Measurements from ENCODE around the gene RNF115. TPM values are rescaled to one million over a fixed set of nuclear protein-coding genes. Genes with fewer than 3 reads are reported as not detected.

Gene RNF115
- 11.1 and 12.7 TPM in 2 replicates for total RNA-seq (2012; rRNA removed)

DNA sequence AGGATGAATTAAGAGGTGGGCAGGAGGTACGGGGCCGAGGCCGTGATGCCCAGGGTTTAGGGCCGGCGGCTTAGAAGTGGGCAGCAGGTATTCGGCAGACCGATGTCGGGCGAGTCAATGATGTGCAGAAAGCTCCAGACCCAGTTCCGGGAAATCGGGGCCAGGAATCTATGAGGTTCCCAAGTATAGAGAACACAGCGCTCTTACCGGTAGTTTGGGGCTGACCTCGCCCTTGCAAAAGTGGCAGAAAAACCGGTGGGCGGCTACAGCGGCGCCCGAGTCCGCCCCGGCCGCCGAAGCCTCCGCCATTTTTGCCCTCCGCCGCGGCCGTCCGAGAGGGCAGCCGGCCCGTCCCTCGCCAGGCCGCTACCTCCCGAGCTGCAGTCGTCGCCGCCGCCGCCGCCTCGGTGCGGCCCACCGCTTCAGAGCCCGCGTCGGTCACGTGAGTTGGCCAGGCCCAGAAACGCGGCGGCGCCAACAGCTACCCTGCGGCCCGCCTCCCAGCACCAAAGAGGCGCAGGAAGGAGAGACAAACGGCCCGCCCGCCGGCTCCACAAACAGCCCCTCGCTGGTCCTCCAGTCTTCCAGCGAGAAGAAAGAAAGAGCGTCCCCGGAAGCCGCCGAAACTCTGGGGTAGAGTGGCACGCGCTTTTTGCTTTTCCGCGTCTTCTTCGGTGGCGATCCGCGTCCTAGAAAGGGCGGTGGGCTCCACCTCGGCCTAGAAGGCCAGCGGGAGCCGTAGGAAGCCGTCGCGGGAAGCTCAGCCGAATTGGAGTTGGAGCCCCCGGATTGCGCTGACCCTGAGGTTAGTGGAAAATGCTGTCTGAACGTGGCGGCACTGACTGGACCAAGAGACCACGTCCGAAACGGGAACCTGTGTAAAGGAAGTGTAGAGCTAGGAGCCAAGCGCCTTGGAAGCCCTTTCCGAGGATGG is at the start of gene RNF115, which contains the start of gene POLR3C:
TSS of gene RNF115 (minus strand) at position 531 of the 934 bp plus-strand sequence. CDS start at position 309, 222 bp downstream.
TSS of gene POLR3C (plus strand) at position 636 of the 934 bp plus-strand sequence. CDS start 1,577 bp downstream, outside the sequence.
- H3K36me3 ChIP-seq (ENCODE audit: insufficient read depth, low read length) = peaks cover 29% of the 10 kb centered on the region

DNA sequence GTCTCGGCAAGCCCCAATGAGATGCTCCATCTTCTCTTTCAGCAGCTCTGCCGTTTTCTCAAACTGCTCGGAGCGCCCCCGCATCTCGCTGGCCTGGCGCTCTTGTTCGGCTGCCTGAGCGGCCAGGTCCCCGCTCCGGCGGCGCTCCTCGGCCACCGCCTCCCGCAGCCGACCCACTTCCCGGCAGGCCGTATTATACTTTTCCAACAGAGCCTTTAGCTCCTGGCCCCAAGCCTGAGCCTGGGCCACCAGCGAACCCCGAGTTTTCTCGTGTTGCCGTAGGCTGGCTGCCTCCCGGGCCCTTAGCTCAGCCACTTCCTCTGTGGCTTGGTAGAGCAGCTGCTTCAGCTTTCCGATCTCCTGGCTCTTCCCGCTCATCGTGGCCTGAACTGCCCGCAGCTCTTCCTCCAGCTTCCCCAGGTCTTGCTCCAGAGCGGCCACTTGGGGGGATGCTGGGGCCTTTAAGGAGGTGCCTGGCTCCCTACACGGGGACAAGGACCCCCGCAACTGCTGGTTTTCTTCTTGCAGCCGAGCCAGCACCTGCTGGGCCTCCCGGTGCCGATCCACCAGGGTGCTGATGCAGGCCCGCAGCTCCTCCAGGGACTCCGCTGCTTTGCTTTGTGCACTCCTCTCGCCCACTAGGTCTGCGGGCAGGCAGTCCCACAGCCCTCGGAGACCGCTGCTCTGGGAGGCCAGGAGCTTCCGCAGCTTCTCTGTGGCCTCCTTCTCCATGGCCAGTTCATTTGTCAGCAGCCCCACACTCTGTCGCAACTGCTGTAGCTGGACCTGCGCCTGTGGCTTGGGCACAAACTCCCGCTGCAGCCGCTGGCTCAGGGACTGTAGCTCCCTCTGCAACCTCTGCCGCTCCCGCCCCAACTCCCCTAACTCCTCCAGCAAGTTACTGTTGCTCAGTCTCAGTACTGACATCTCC is 48.4 kb upstream of the RNF115 start:
- Histone ChIP-seq H3K4me1 (ENCODE audit: control insufficient read depth, insufficient read depth, low read length) (peaks cover 19% of the 10 kb centered on the region), H3K4me3 (ENCODE audit: low read length) (peak overlapping the region; percentile 63), H3K36me3 (ENCODE audit: insufficient read depth, low read length) (no peaks in the 10 kb centered on the region), H3K4me2 (ENCODE audit: low read length) (peak overlapping the region; percentile 86), H3K27me3 (ENCODE audit: control insufficient read depth, insufficient read depth, low read length) (no peaks in the 10 kb centered on the region), H3K9ac (ENCODE audit: low read depth, low read length) (peak overlapping the region; percentile 83), H3K9me3 (replicated peaks; ENCODE audit: low read length) (no peaks in the 10 kb centered on the region)

More for the DNA sequence above, at the start of gene RNF115, which contains the start of gene POLR3C:
- peak within 1 kb of the TSS; percentile 99 for H3K4me3 ChIP-seq (ENCODE audit: low read length)
- H3K4me1 ChIP-seq (ENCODE audit: control insufficient read depth, insufficient read depth, low read length) = peaks cover 10% of the 10 kb centered on the region
- no peaks in the 10 kb centered on the region for H3K9me3 ChIP-seq (replicated peaks; ENCODE audit: low read length)
- peak within 1 kb of the TSS; percentile 92 for H3K4me2 ChIP-seq (ENCODE audit: low read length)
- peak within 1 kb of the TSS; percentile 98 for H3K9ac ChIP-seq (ENCODE audit: low read depth, low read length)
- no peaks in the 10 kb centered on the region for H3K27me3 ChIP-seq (ENCODE audit: control insufficient read depth, insufficient read depth, low read length)

DNA sequence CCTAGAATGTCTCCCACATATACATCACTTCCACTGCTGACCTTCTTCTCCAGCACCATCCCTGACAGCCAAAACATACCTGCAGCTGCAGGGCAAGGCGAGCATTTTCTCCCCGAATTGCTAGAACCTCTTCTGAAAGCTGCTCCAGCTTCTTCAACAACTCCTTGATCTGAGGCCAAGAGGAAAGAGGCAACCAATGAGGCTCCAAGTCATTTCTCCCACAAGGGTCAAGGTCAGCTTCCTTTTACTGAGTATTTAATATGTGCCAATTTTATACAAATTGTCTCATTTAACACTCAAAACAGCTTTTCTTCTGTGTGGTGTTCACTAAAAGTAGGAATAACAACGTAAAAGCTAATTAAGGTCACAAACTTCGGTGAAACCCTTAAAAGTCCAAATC is 44.3 kb upstream of the RNF115 start:
- no peaks in the 10 kb centered on the region for H3K36me3 ChIP-seq (ENCODE audit: insufficient read depth, low read length)
- no peaks in the 10 kb centered on the region for H3K9me3 ChIP-seq (replicated peaks; ENCODE audit: low read length)
- H3K4me3 ChIP-seq (ENCODE audit: low read length) = no peak overlapping the region
- peaks cover 19% of the 10 kb centered on the region for H3K4me1 ChIP-seq (ENCODE audit: control insufficient read depth, insufficient read depth, low read length)
- H3K9ac ChIP-seq (ENCODE audit: low read depth, low read length) = no peak overlapping the region
- H3K4me2 ChIP-seq (ENCODE audit: low read length) = no peak overlapping the region
- H3K27me3 ChIP-seq (ENCODE audit: control insufficient read depth, insufficient read depth, low read length) = no peaks in the 10 kb centered on the region

DNA sequence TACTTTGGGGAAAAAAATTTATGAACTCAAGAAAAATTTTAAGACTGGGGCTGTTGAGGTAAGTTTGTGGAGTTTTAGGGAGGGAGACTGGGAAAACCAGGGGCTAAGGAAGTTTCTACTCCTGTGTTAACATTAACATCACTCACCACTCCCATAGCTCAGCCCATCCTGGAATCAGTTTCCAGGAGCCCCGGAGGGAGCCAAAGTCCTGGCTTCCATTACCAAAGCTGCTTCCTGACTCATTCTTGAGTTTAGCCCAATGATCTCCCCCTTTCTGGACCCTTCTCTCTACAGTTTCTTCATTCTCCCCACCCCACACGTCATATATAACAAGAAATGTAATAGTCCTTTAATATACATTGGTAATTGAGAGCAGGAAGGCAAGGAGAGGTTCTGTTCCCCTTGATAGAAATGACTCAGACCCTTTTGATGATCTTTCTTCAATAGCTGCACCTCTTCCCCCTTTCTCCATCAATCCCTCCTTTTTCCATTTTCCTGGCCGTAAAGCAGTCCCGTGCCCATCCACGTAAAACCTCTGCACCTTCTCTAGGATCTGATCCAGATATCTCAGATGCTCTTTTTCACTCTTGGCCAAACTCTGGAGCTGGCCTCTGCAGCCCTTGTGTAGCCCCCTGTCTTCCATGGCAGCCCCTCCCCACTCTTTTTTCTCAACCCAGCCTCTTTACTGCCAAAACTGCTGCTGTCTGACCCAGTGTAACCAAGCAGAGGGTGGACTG is 39.6 kb upstream of the RNF115 start:
- no peaks in the 10 kb centered on the region for H3K9me3 ChIP-seq (replicated peaks; ENCODE audit: low read length)
- no peak overlapping the region for H3K9ac ChIP-seq (ENCODE audit: low read depth, low read length)
- H3K4me2 ChIP-seq (ENCODE audit: low read length) = no peak overlapping the region
- H3K4me3 ChIP-seq (ENCODE audit: low read length) = no peak overlapping the region
- H3K27me3 ChIP-seq (ENCODE audit: control insufficient read depth, insufficient read depth, low read length) = no peaks in the 10 kb centered on the region
- H3K36me3 ChIP-seq (ENCODE audit: insufficient read depth, low read length) = no peaks in the 10 kb centered on the region
- peaks cover 4% of the 10 kb centered on the region for H3K4me1 ChIP-seq (ENCODE audit: control insufficient read depth, insufficient read depth, low read length)

DNA sequence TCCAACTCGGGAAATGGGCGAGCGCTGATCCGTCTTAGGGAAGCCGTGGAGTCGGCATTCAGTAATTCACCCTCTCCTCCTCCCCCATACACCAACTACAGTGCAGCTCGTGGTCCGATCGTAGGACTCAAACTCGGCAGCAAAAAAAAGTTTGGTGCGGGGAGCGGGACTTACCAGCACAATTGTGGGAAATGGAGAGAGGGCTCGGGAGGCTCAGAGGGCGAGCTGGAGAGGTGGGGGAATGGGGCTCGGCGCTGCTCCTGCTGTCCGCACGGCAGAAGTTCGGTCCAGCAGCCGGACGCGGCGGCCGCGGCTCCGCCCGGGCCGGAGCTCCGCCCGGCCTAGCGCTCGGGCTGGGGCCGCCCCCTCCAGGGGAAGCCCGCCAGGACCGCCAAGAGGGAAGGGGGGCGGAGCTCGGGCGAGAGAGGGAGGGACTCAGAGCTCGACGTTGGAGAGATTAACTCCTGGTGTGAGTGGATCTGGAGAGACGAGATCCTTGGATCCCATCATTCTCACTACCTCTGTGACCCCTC is 35.7 kb upstream of the RNF115 start:
- no peaks in the 10 kb centered on the region for H3K9me3 ChIP-seq (replicated peaks; ENCODE audit: low read length)
- H3K36me3 ChIP-seq (ENCODE audit: insufficient read depth, low read length) = peaks cover 32% of the 10 kb centered on the region
- peak overlapping the region; percentile 92 for H3K4me2 ChIP-seq (ENCODE audit: low read length)
- H3K27me3 ChIP-seq (ENCODE audit: control insufficient read depth, insufficient read depth, low read length) = no peaks in the 10 kb centered on the region
- peak overlapping the region; percentile 94 for H3K4me3 ChIP-seq (ENCODE audit: low read length)
- peak overlapping the region; percentile 86 for H3K9ac ChIP-seq (ENCODE audit: low read depth, low read length)
- peaks cover 16% of the 10 kb centered on the region for H3K4me1 ChIP-seq (ENCODE audit: control insufficient read depth, insufficient read depth, low read length)

DNA sequence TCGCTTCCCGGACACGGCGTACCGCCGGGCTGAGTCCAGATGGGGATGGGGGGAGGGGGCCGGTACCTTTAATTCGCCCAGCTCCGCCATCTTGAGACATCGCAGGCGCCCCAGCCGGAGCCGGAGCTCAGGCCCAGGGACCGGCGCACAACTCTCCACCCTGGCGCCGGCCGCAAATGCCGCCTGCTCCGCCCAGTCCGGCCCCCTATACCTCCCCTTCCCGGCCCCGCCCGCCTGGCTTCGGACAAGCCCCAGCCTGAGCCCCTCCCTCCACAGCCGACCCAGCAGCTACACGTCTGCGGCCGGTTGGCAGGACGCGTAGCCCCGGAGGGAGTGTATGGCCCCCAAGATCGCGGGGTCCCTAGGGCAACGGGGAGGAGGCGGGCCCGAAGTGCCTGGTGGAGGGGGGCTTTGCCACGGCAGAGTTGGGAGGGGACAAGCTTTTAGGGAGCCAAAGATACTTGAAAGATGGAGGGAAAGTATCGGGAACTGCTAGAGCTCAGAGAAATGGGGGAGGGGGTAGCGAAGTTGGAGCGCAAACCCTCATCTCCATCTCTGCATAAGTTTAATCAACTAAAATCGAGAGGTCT is 35.1 kb upstream of the RNF115 start, which contains the start of gene PIAS3:
TSS of gene PIAS3 (minus strand) at position 181 of the 590 bp plus-strand sequence. CDS start at position 90, 91 bp downstream.
- Histone ChIP-seq H3K36me3 (ENCODE audit: insufficient read depth, low read length) (peaks cover 38% of the 10 kb centered on the region), H3K9me3 (replicated peaks; ENCODE audit: low read length) (no peaks in the 10 kb centered on the region), H3K27me3 (ENCODE audit: control insufficient read depth, insufficient read depth, low read length) (no peaks in the 10 kb centered on the region), H3K9ac (ENCODE audit: low read depth, low read length) (peak within 1 kb of the TSS; percentile 86), H3K4me3 (ENCODE audit: low read length) (peak within 1 kb of the TSS; percentile 94), H3K4me2 (ENCODE audit: low read length) (peak within 1 kb of the TSS; percentile 92), H3K4me1 (ENCODE audit: control insufficient read depth, insufficient read depth, low read length) (peaks cover 16% of the 10 kb centered on the region)

DNA sequence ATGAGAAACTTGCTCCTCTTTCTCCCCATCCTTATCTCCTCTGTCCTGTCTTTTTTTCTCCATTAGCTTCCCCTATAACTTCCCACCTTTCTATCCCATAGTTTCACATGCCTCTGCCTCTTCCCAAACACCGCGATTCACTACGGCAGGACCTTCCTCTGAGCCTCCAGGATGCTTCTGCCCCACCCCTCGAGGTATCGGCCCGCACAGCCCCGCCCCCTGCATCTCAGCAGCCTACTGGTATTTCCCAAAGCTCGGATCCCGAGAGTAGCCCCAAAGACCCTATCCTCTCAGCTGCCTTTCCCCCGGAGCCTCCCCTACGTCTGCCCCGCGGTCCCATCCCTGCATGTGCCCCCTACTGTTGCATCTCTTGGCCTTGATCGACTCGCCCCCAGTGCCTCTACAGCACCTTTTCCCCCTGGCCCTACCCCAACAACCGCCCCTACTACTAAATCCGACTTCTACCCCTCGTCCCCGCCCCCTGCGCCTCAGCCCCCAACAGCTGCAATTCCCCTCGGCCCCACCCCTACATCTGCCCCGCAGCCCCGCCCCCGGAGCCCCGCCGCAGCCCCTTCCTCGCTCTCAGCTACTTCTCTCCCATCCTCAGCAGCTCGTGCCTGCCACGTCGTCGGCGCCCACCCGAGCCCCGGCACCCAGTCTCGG is 34.5 kb upstream of the RNF115 start:
- peaks cover 44% of the 10 kb centered on the region for H3K36me3 ChIP-seq (ENCODE audit: insufficient read depth, low read length)
- peak overlapping the region; percentile 94 for H3K4me3 ChIP-seq (ENCODE audit: low read length)
- H3K27me3 ChIP-seq (ENCODE audit: control insufficient read depth, insufficient read depth, low read length) = no peaks in the 10 kb centered on the region

DNA sequence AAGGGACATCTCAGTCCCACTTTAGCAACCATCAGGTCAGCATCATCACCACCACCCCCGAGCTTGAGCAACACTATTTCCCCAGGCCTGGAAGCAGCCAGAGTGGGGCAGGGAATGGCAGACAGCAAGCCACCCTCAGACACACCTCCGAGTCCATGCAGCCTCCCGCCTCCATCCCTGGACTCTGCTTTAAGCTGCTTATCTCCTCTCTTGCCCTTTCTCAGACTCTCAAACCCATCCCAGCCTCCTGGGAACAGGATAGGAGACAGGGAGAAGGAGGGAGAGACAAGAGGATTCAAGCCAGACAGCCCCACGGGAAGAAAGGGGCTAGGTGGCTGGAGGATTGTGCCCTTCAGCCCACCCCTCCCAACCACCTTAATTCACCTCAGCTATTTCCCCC is 33.3 kb upstream of the RNF115 start:
- H3K4me2 ChIP-seq (ENCODE audit: low read length) = peak overlapping the region; percentile 92
- H3K4me3 ChIP-seq (ENCODE audit: low read length) = no peak overlapping the region
- H3K9ac ChIP-seq (ENCODE audit: low read depth, low read length) = no peak overlapping the region
- H3K4me1 ChIP-seq (ENCODE audit: control insufficient read depth, insufficient read depth, low read length) = peaks cover 16% of the 10 kb centered on the region
- no peaks in the 10 kb centered on the region for H3K27me3 ChIP-seq (ENCODE audit: control insufficient read depth, insufficient read depth, low read length)
- no peaks in the 10 kb centered on the region for H3K9me3 ChIP-seq (replicated peaks; ENCODE audit: low read length)
- peaks cover 54% of the 10 kb centered on the region for H3K36me3 ChIP-seq (ENCODE audit: insufficient read depth, low read length)

More for the DNA sequence above, 34.5 kb upstream of the RNF115 start:
- peak overlapping the region; percentile 92 for H3K4me2 ChIP-seq (ENCODE audit: low read length)
- peak overlapping the region; percentile 86 for H3K9ac ChIP-seq (ENCODE audit: low read depth, low read length)
- peaks cover 16% of the 10 kb centered on the region for H3K4me1 ChIP-seq (ENCODE audit: control insufficient read depth, insufficient read depth, low read length)
- H3K9me3 ChIP-seq (replicated peaks; ENCODE audit: low read length) = no peaks in the 10 kb centered on the region

DNA sequence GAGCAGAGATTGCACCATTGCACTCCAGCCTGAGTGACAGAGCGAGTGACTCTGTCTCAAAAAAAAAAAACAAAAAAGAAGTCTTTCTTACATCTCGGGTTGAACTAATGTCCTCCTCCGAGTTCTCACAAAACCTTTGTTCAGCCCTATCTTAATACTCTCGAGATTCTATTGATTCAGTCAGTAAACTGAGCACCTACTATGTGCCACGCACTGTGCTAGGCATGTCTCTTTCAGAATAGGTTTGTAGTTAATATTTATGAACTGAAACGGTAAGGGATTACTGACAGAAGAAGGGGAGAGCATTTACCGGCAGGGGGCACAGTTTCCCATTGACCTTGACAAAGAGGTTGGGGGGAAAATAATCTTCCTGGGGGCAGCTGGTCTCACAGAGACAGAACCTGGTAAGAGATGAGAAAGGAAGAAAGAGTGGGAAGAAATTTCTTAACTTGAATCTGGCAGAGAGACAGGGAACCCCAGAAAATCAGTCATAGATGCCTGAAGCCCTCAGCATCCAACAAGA is 31.6 kb upstream of the RNF115 start:
- Histone ChIP-seq H3K4me1 (ENCODE audit: control insufficient read depth, insufficient read depth, low read length) (peaks cover 18% of the 10 kb centered on the region), H3K36me3 (ENCODE audit: insufficient read depth, low read length) (peaks cover 64% of the 10 kb centered on the region), H3K4me3 (ENCODE audit: low read length) (no peak overlapping the region), H3K27me3 (ENCODE audit: control insufficient read depth, insufficient read depth, low read length) (no peaks in the 10 kb centered on the region), H3K9me3 (replicated peaks; ENCODE audit: low read length) (no peaks in the 10 kb centered on the region), H3K9ac (ENCODE audit: low read depth, low read length) (no peak overlapping the region), H3K4me2 (ENCODE audit: low read length) (no peak overlapping the region)

Measured in skeletal muscle satellite cell (primary cell).